Uterus (tissue), 2 donors: ENCODE results near the gene GUCA2A.

Experiments
- CTCF ChIP-seq, 4 experiments: fragments of 200-600 bp in 2 of 4; fragments of 450-650 bp in 2 of 4; sonication (generic) in 2 of 4; IDR thresholded peaks; one replicate each; pipeline ENCODE4 v1.5.1; 2016 to 2019; ENCODE audit warnings: antibody characterized with exemption in 4 of 4, mild to moderate bottlenecking in 2 of 4, moderate library complexity in 1 of 4
- POLR2A ChIP-seq, 2 donors: fragments of 450-650 bp; IDR thresholded peaks; one replicate each; pipeline ENCODE4 v1.6.1; 2016; ENCODE audit warnings: antibody characterized with exemption in 2 of 2, mild to moderate bottlenecking in 1 of 2, moderate library complexity in 1 of 2

- no peak for TF ChIP-seq CTCF (IDR thresholded peaks at IDR 0.05)
- TF ChIP-seq POLR2A (IDR thresholded peaks at IDR 0.05): no peak
Observed at GRCh38 chr1:42153624-42154023, 10.9 kb downstream of the GUCA2A start.
